IMR-90 (cell line): Measurements from ENCODE around the gene DNMT3B. TPM values are rescaled to one million over a fixed set of nuclear protein-coding genes. Genes with fewer than 3 reads are reported as not detected.
A peak's percentile ranks its signal among the peaks of the same experiment; 100 is the strongest.

ENCODE experiments used
- ATAC-seq: fragments of 200-7000 bp; cut with Tn5 transposase; 2 replicates; pipeline ENCODE4 v1.9.1; 2020; ENCODE audit warnings: low read depth, mild to moderate bottlenecking, moderate library complexity
- BruUV-seq: library from RNA; stranded (reverse); fragments of 400-500 nt; replicated peaks from 2 replicates; lab custom pipeline; 2021; lab: Mats Ljungman, UMichigan
- CTCF ChIA-PET: fragments of 300-600 bp; formaldehyde crosslinking; extraction: SDS; loops from one replicate; lab custom pipeline; 2021; ENCODE audit warnings: antibody characterized with exemption; lab: Yijun Ruan, JAX
- POLR2A ChIA-PET: fragments of 300-600 bp; sonication (Branson Sonifier 250); formaldehyde crosslinking; loops from one replicate; lab custom pipeline; 2022; ENCODE audit warnings: antibody characterized with exemption; ENCODE audit not compliant: unreplicated experiment; lab: Charles Lee
- DNase-seq: peaks from one replicate; pipeline ENCODE4 v3.0.0; 2013
- H2AFZ ChIP-seq: replicated peaks from 2 replicates; pipeline ENCODE3; 2013; ENCODE audit warnings: low read length, mild to moderate bottlenecking; ENCODE audit not compliant: poor library complexity
- H2AK5ac ChIP-seq: 2 replicates; pipeline ENCODE4 v1.6.1; 2013; ENCODE audit warnings: low read depth, low read length, inconsistent platforms
- H2AK9ac ChIP-seq: replicated peaks from 2 replicates; pipeline ENCODE3; 2013; ENCODE audit warnings: mild to moderate bottlenecking, low read depth, low read length, moderate library complexity; ENCODE audit not compliant: poor library complexity
- H2BK120ac ChIP-seq: 2 replicates; pipeline ENCODE4 v1.6.1; 2013; ENCODE audit warnings: low read depth, low read length, inconsistent platforms
- H2BK15ac ChIP-seq: 3 replicates; pipeline ENCODE4 v1.6.1; 2013; ENCODE audit warnings: low read depth, low read length, inconsistent platforms
- H2BK20ac ChIP-seq: 2 replicates; pipeline ENCODE4 v1.6.1; 2013; ENCODE audit warnings: low read depth, mild to moderate bottlenecking, inconsistent platforms, low read length, moderate library complexity
- H2BK5ac ChIP-seq: 2 replicates; pipeline ENCODE4 v1.6.1; 2013; ENCODE audit warnings: mild to moderate bottlenecking, low read depth, low read length, inconsistent platforms; ENCODE audit not compliant: poor library complexity, severe bottlenecking
- H3K14ac ChIP-seq: replicated peaks from 2 replicates; pipeline ENCODE4 v1.6.1; 2013; ENCODE audit warnings: low read depth, low read length, inconsistent platforms
- H3K18ac ChIP-seq: 2 replicates; pipeline ENCODE4 v1.6.1; 2013; ENCODE audit warnings: low read depth, low read length, control low read depth
- H3K23ac ChIP-seq: 2 replicates; pipeline ENCODE4 v1.6.1; 2013; ENCODE audit warnings: low read depth, low read length, inconsistent platforms
- H3K27ac ChIP-seq: 2 replicates; pipeline ENCODE4 v1.5.1; 2013; ENCODE audit warnings: mild to moderate bottlenecking, control low read depth, low read length; ENCODE audit not compliant: insufficient read depth
- H3K27me3 ChIP-seq: 2 replicates; pipeline ENCODE4 v1.6.1; 2013; ENCODE audit warnings: low read length; ENCODE audit not compliant: control insufficient read depth, insufficient read depth
- H3K36me3 ChIP-seq: 2 replicates; pipeline ENCODE4 v1.6.1; 2013; ENCODE audit warnings: low read length, mixed read lengths; ENCODE audit not compliant: control insufficient read depth, insufficient read depth
- H3K4ac ChIP-seq: 2 replicates; pipeline ENCODE4 v1.6.1; 2013; ENCODE audit warnings: low read depth, low read length, inconsistent platforms
- H3K4me1 ChIP-seq: 2 replicates; pipeline ENCODE4 v1.6.1; 2013; ENCODE audit warnings: low read length, mixed read lengths; ENCODE audit not compliant: control insufficient read depth, insufficient read depth
- H3K4me2 ChIP-seq: 2 replicates; pipeline ENCODE4 v1.6.1; 2013; ENCODE audit warnings: low read depth, mild to moderate bottlenecking, control low read depth, low read length, moderate library complexity
- H3K4me3 ChIP-seq: 2 replicates; pipeline ENCODE4 v1.5.1; 2013; ENCODE audit warnings: low read depth, mild to moderate bottlenecking, control low read depth, low read length, moderate library complexity; ENCODE audit not compliant: insufficient read depth
- H3K56ac ChIP-seq: 2 replicates; pipeline ENCODE4 v1.6.1; 2013; ENCODE audit warnings: low read length, inconsistent platforms; ENCODE audit not compliant: insufficient read depth; ENCODE audit errors: extremely low read depth
- H3K79me1 ChIP-seq, 2 experiments: 2 replicates each; pipeline ENCODE4 v1.6.1; 2013; ENCODE audit warnings: low read length in 2 of 2, inconsistent platforms in 1 of 2, low read depth in 1 of 2
- H3K9ac ChIP-seq: 2 replicates; pipeline ENCODE4 v1.6.1; 2013; ENCODE audit warnings: low read depth, low read length, control low read depth
- H3K9me1 ChIP-seq: 2 replicates; pipeline ENCODE4 v1.6.1; 2013; ENCODE audit warnings: low read length, inconsistent platforms; ENCODE audit not compliant: insufficient read depth
- H3K9me3 ChIP-seq: 2 replicates; pipeline ENCODE4 v1.6.1; 2013; ENCODE audit warnings: low read length; ENCODE audit not compliant: control insufficient read depth, insufficient read depth
- H4K20me1 ChIP-seq: 2 replicates; pipeline ENCODE4 v1.6.1; 2013; ENCODE audit warnings: low read length, inconsistent platforms; ENCODE audit not compliant: insufficient read depth
- H4K5ac ChIP-seq: 2 replicates; pipeline ENCODE4 v1.6.1; 2013; ENCODE audit warnings: mild to moderate bottlenecking, low read depth, low read length, control low read depth
- H4K8ac ChIP-seq, 2 experiments: 2 replicates each; pipeline ENCODE4 v1.6.1; 2013; ENCODE audit warnings: low read depth in 2 of 2, low read length in 2 of 2, control low read depth in 1 of 2, inconsistent platforms in 1 of 2
- H4K91ac ChIP-seq: 2 replicates; pipeline ENCODE4 v1.6.1; 2013; ENCODE audit warnings: low read depth, low read length, inconsistent platforms; ENCODE audit not compliant: insufficient read depth
- CEBPB ChIP-seq: IDR thresholded peaks from 2 replicates; pipeline ENCODE4 v1.6.1; 2012; ENCODE audit warnings: low read depth, low read length, improper control_type of control experiment
- CHD1 ChIP-seq: IDR thresholded peaks from 2 replicates; pipeline ENCODE4 v1.6.1; 2012; ENCODE audit warnings: low read depth, low read length, improper control_type of control experiment
- MAFK ChIP-seq: IDR thresholded peaks from 2 replicates; pipeline ENCODE4 v1.6.1; 2012; ENCODE audit warnings: low read depth, low read length, improper control_type of control experiment
- MAZ ChIP-seq: IDR thresholded peaks from 2 replicates; pipeline ENCODE4 v1.6.1; 2012; ENCODE audit warnings: low read depth, mild to moderate bottlenecking, low read length, improper control_type of control experiment, moderate library complexity, borderline replicate concordance
- MXI1 ChIP-seq: IDR thresholded peaks from 2 replicates; pipeline ENCODE4 v1.6.1; 2012; ENCODE audit warnings: low read depth, mild to moderate bottlenecking, low read length, moderate library complexity, borderline replicate concordance
- RAD21 ChIP-seq: IDR thresholded peaks from 2 replicates; pipeline ENCODE4 v1.6.1; 2012; ENCODE audit warnings: low read length, improper control_type of control experiment
- RCOR1 ChIP-seq: IDR thresholded peaks from 2 replicates; pipeline ENCODE4 v1.6.1; 2012; ENCODE audit warnings: mild to moderate bottlenecking, low read length, improper control_type of control experiment; ENCODE audit not compliant: insufficient replicate concordance
- SMC3 ChIP-seq: fragments of 150-350 bp; IDR thresholded peaks from 2 replicates; pipeline ENCODE4 v1.6.1; 2016; ENCODE audit warnings: low read depth, mild to moderate bottlenecking, antibody characterized with exemption, low read length, moderate library complexity
- WGBS, 2 experiments: methylation state at CpG; one replicate each; pipeline versions ENCODE4 v1.1.5 to v1.1.7; 2013; ENCODE audit warnings: missing lambda C conversion rate in 2 of 2; ENCODE audit not compliant: insufficient read length in 1 of 2; ENCODE audit errors: extremely low coverage in 2 of 2; 5-methylcytosine and 5-hydroxymethylcytosine counted together
- dilution Hi-C: fragments of 300-500 bp; cut with HindIII; formaldehyde crosslinking; loops from one replicate; pipeline ENCODE4 v1.14.3; 2018; ENCODE audit warnings: low sequenced_read_pairs; ENCODE audit not compliant: unreplicated experiment
- in situ Hi-C: fragments of 300-500 bp; cut with MboI; formaldehyde crosslinking; loops from 3 replicates; pipeline ENCODE4 v1.14.3; 2019; ENCODE audit warnings: low sequenced_read_pairs, inconsistent platforms, mixed read lengths
- intact Hi-C: fragments of 100-400 bp; cut with micrococcal nuclease; formaldehyde crosslinking; loops from 2 replicates; pipeline ENCODE4 v1.10.0; 2022
- polyA plus RNA-seq, 3 experiments: library from polyadenylated mRNA; depleted of rRNA; stranded (reverse); fragments of >200 nt; gene quantifications; 2 replicates each; pipeline ENCODE4 v1.2.3, GENCODE V29; 2012; ENCODE audit warnings: low replicate concordance in 1 of 3
- total RNA-seq: library from RNA; depleted of rRNA; stranded (reverse); fragments of >200 nt; gene quantifications from 2 replicates; pipeline ENCODE4 v1.2.3, GENCODE V29; 2012
- TF ChIP-seq, protein P1 (sequence below): conservative IDR thresholded peaks from 2 replicates; pipeline ENCODE4 v1.5.1; 2012; ENCODE audit warnings: mild to moderate bottlenecking, low read depth, low read length, improper control_type of control experiment
- TF ChIP-seq, protein P2 (sequence below): fragments of 150-350 bp; IDR thresholded peaks from 2 replicates; pipeline ENCODE4 v1.6.1; 2016; ENCODE audit warnings: low read depth, mild to moderate bottlenecking, low read length, moderate library complexity, borderline replicate concordance

Gene DNMT3B
- total and polyA plus RNA-seq, 2 of the 4 experiments (the other 2 are of a cell fraction) = 1.3 to 1.9 TPM

DNA sequence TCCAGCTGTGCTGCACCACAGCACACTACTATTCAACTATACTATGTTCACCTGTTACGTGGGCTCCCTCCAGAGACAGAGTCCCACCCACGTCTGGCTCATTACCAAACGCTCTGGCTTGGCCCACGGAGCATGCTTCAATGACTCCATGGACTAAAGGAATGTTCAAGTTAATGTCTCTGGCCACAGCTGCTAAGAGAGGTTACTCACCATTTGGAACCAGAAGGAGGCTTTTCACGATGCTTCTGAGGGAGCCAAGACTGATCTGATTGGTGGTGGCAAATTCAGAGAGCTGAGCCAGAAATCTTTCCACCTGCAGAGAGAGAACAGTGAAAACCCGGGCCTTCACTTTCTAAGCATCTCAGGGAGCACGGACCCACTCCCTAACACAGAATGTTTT is 34.5 kb upstream of the DNMT3B start:
- ATAC-seq (peak; percentile 81), DNase-seq (peak; percentile 93)
- Histone ChIP-seq H3K79me1 (peaks cover 20 to 50% of the 10 kb centered on the region in 2 experiments), H3K18ac (no peak overlapping the region), H2BK120ac (no peak overlapping the region), H2BK15ac (no peak overlapping the region), H3K4ac (no peak overlapping the region), H3K9me3 (no peaks in the 10 kb centered on the region), H3K4me2 (no peak overlapping the region), H3K36me3 (peaks cover 6% of the 10 kb centered on the region; the same call in 1 of the 2 replicates), H3K23ac (no peak overlapping the region), H2AK9ac (no peak overlapping the region), H3K9ac (no peak overlapping the region), H4K20me1 (peaks cover 3% of the 10 kb centered on the region; the same call in 1 of the 2 replicates), H3K27ac (no peak overlapping the region), H3K4me3 (no peak overlapping the region), H4K91ac (no peak overlapping the region), H4K5ac (no peak overlapping the region), H3K56ac (no peak overlapping the region), H3K4me1 (peaks cover 11% of the 10 kb centered on the region), H3K14ac (peak overlapping the region; percentile 17; the same call in 1 of the 2 replicates), H2AFZ (no peak overlapping the region), H4K8ac (no peak overlapping the region), H2BK20ac (no peak overlapping the region), H3K27me3 (no peaks in the 10 kb centered on the region), H2BK5ac (no peak overlapping the region), H3K9me1 (peaks cover 3% of the 10 kb centered on the region; the same call in 1 of the 2 replicates), H2AK5ac (no peak overlapping the region)
- dilution Hi-C loops (no loop called here), in situ Hi-C loops (no loop called here), intact Hi-C loops (no loop called here)
- CTCF ChIA-PET = no interaction called here
- BruUV-seq = no TSS peak
- TF ChIP-seq MXI1 = 0 out of 2 replicates have a peak, but pooled peaks have one; percentile 22
- TF ChIP-seq, protein P1, sequence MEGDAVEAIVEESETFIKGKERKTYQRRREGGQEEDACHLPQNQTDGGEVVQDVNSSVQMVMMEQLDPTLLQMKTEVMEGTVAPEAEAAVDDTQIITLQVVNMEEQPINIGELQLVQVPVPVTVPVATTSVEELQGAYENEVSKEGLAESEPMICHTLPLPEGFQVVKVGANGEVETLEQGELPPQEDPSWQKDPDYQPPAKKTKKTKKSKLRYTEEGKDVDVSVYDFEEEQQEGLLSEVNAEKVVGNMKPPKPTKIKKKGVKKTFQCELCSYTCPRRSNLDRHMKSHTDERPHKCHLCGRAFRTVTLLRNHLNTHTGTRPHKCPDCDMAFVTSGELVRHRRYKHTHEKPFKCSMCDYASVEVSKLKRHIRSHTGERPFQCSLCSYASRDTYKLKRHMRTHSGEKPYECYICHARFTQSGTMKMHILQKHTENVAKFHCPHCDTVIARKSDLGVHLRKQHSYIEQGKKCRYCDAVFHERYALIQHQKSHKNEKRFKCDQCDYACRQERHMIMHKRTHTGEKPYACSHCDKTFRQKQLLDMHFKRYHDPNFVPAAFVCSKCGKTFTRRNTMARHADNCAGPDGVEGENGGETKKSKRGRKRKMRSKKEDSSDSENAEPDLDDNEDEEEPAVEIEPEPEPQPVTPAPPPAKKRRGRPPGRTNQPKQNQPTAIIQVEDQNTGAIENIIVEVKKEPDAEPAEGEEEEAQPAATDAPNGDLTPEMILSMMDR = peak; percentile 9; the same call in 1 of the 2 replicates
- TF ChIP-seq CHD1 = no peak
- TF ChIP-seq RAD21 = no peak
- TF ChIP-seq, protein P2, sequence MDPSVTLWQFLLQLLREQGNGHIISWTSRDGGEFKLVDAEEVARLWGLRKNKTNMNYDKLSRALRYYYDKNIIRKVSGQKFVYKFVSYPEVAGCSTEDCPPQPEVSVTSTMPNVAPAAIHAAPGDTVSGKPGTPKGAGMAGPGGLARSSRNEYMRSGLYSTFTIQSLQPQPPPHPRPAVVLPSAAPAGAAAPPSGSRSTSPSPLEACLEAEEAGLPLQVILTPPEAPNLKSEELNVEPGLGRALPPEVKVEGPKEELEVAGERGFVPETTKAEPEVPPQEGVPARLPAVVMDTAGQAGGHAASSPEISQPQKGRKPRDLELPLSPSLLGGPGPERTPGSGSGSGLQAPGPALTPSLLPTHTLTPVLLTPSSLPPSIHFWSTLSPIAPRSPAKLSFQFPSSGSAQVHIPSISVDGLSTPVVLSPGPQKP = no peak
- TF ChIP-seq SMC3 = no peak; the same call in 1 of the 2 replicates
- TF ChIP-seq RCOR1 = peak; percentile 65
- TF ChIP-seq CEBPB = no peak
- TF ChIP-seq MAFK = no peak
- peak; percentile 14; the same call in 1 of the 2 replicates for TF ChIP-seq MAZ
- POLR2A ChIA-PET = no interaction called here
- no CpG with 5 or more reads among the region's 7 CpGs for WGBS, 2 experiments
